Suprapubic skin (tissue), 4 donors: ENCODE data around the gene PCDHA9. TPM values are rescaled to one million over a fixed set of nuclear protein-coding genes. Genes with fewer than 3 reads are reported as not detected.
"Not testable (repeated sequence)": the region's sequence is repeated elsewhere in the genome, so short reads cannot be mapped to it uniquely, and the experiment has no call there.

Source experiments
- DNase-seq, 2 donors: peaks; one replicate each; pipeline ENCODE4 v3.0.0-alpha.2; 2019; ENCODE audit warnings: low spot score in 2 of 2
- H3K27ac ChIP-seq: fragments of 200-600 bp; sonication (generic); one replicate; pipeline ENCODE4 v1.5.1; 2019
- H3K27me3 ChIP-seq: fragments of 200-600 bp; sonication (generic); one replicate; pipeline ENCODE4 v1.5.1; 2019
- H3K36me3 ChIP-seq: fragments of 200-600 bp; sonication (generic); one replicate; pipeline ENCODE4 v1.5.1; 2019
- H3K4me1 ChIP-seq: fragments of 200-600 bp; sonication (generic); one replicate; pipeline ENCODE4 v1.5.1; 2019
- H3K4me3 ChIP-seq: fragments of 200-600 bp; sonication (generic); one replicate; pipeline ENCODE4 v1.5.1; 2019; ENCODE audit warnings: mild to moderate bottlenecking
- H3K9me3 ChIP-seq: fragments of 200-600 bp; sonication (generic); one replicate; pipeline ENCODE4 v1.5.1; 2019
- EP300 ChIP-seq: sonication (generic); formaldehyde crosslinking; IDR thresholded peaks from one replicate; pipeline ENCODE4 v1.6.1; 2017; ENCODE audit warnings: antibody characterized with exemption
- POLR2A ChIP-seq, 2 donors: fragments of 450-650 bp; IDR thresholded peaks; one replicate each; pipeline ENCODE4 v1.6.1; 2017; ENCODE audit warnings: antibody characterized with exemption in 2 of 2, mild to moderate bottlenecking in 2 of 2, moderate library complexity in 2 of 2
- POLR2AphosphoS5 ChIP-seq, 3 donors: sonication (generic); formaldehyde crosslinking; IDR thresholded peaks; one replicate each; pipeline ENCODE4 v1.6.1; 2017; ENCODE audit warnings: antibody characterized with exemption in 3 of 3
- WGBS: methylation state at CpG from one replicate; pipeline ENCODE4 v1.1.5; 2018; 5-methylcytosine and 5-hydroxymethylcytosine counted together
- total RNA-seq, 4 donors: library from RNA; depleted of rRNA; stranded (reverse); fragments of >200 nt; gene quantifications; one replicate each; pipeline ENCODE4 v1.1.0, GENCODE V29; 2016
- TF ChIP-seq, protein P1 (sequence below), 2 donors: fragments of 200-600 bp in 1 of 2; fragments of 450-650 bp in 1 of 2; sonication (generic) in 1 of 2; IDR thresholded peaks; one replicate each; pipeline ENCODE4 v1.5.1; 2016 to 2019; ENCODE audit warnings: antibody characterized with exemption in 2 of 2, mild to moderate bottlenecking in 1 of 2, moderate library complexity in 1 of 2

PCDHA9 gene
- total RNA-seq, 4 donors from 2014 or later, result 0.08 to 0.34 (median 0.26) TPM

DNA sequence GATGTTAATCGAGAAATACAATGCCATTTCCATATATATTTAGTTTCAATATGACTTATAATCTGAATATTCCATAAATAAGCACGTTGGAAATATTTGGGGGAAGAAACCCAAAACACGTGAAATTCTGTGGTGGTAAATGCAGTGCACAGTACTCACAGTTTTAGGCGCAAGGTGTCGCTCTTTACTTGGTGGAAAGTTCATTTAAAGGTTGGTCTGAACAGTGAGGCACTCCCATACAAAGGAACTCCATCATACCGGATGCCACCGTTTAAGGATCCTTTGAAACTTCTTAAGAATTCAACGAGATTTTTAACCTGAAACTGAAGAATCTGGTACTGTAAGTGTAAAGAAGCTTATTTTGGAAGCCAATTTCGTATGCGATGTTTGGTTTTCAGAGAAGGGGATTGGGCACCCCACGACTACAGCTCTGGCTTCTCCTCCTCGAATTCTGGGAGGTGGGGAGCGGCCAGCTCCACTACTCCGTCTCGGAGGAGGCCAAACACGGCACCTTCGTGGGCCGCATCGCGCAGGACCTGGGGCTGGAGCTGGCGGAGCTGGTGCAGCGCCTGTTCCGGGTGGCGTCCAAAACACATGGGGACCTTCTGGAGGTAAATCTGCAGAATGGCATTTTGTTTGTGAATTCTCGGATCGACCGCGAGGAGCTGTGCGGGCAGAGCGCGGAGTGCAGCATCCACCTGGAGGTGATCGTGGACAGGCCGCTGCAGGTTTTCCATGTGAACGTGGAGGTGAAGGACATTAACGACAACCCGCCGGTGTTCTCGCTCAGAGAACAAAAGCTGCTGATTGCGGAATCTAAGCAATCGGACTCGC, 20.8 kb downstream of the PCDHA9 start, which contains the start of gene PCDHA11:
Gene PCDHA11 (plus strand): TSS at position 237 of the 834 bp plus-strand sequence. CDS start 147 bp downstream, at position 384.
- TF ChIP-seq POLR2AphosphoS5 (IDR thresholded peaks at IDR 0.05) (no peak), POLR2A (IDR thresholded peaks at IDR 0.05) (no peak), EP300 (no peak)
- TF ChIP-seq, protein P1, sequence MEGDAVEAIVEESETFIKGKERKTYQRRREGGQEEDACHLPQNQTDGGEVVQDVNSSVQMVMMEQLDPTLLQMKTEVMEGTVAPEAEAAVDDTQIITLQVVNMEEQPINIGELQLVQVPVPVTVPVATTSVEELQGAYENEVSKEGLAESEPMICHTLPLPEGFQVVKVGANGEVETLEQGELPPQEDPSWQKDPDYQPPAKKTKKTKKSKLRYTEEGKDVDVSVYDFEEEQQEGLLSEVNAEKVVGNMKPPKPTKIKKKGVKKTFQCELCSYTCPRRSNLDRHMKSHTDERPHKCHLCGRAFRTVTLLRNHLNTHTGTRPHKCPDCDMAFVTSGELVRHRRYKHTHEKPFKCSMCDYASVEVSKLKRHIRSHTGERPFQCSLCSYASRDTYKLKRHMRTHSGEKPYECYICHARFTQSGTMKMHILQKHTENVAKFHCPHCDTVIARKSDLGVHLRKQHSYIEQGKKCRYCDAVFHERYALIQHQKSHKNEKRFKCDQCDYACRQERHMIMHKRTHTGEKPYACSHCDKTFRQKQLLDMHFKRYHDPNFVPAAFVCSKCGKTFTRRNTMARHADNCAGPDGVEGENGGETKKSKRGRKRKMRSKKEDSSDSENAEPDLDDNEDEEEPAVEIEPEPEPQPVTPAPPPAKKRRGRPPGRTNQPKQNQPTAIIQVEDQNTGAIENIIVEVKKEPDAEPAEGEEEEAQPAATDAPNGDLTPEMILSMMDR (IDR thresholded peaks at IDR 0.05), result no peak
- Histone ChIP-seq H3K27ac (no peak within 1 kb of the TSS), H3K4me1 (no peaks in the 10 kb centered on the region), H3K36me3 (no peaks in the 10 kb centered on the region), H3K9me3 (peaks cover 19% of the 10 kb centered on the region), H3K27me3 (no peaks in the 10 kb centered on the region), H3K4me3 (no peak within 1 kb of the TSS)
- 23% methylated on average over 36 of the region's 41 CpGs for WGBS
- no peak for DNase-seq

DNA sequence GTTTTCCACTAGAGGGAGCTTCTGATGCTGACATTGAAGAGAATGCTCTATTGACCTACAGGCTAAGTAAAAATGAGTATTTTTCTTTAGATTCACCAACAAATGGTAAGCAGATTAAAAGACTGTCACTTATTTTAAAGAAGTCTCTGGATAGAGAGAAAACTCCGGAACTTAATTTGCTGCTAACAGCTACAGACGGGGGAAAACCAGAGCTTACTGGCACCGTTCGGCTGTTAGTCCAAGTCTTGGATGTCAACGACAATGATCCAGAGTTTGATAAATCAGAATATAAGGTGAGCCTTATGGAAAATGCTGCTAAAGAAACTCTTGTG, 21.3 kb downstream of the PCDHA9 start:
- Histone ChIP-seq H3K36me3 (no peaks in the 10 kb centered on the region), H3K27ac (no peak overlapping the region), H3K9me3 (peaks cover 19% of the 10 kb centered on the region), H3K4me1 (no peaks in the 10 kb centered on the region), H3K27me3 (no peaks in the 10 kb centered on the region), H3K4me3 (no peak overlapping the region)
- WGBS, result 61% methylated on average over 5 of the region's 5 CpGs
- TF ChIP-seq, protein P1 (IDR thresholded peaks at IDR 0.05), result no peak
- no peak for TF ChIP-seq EP300
- no peak for TF ChIP-seq POLR2A (IDR thresholded peaks at IDR 0.05)
- TF ChIP-seq POLR2AphosphoS5 (IDR thresholded peaks at IDR 0.05), result no peak
- no peak for DNase-seq

DNA sequence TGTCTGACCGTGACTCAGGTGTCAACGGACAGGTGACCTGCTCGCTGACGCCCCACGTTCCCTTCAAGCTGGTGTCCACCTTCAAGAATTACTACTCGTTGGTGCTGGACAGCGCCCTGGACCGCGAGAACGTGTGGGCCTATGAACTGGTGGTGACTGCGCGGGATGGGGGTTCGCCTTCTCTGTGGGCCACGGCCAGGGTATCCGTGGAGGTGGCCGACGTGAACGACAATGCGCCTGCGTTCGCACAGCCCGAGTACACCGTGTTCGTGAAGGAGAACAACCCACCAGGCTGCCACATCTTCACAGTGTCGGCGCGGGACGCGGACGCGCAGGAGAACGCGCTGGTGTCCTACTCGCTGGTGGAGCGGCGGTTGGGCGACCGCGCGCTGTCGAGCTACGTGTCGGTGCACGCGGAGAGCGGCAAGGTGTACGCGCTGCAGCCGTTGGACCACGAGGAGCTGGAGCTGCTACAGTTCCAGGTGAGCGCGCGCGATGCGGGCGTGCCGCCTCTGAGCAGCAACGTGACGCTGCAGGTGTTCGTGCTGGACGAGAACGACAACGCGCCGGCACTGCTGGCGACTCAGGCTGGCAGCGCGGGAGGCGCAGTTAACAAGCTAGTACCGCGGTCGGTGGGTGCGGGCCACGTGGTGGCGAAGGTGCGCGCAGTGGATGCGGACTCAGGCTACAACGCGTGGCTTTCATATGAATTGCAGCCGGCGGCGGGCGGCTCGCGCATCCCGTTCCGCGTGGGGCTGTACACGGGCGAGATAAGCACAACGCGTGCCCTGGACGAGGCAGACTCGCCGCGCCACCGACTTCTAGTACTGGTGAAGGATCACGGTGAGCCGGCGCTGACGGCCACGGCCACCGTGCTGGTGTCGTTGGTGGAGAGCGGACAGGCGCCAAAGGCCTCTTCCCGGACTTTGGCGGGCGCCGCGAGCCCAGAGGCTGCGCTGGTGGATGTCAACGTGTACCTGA, 22.3 kb downstream of the PCDHA9 start:
- Histone ChIP-seq H3K4me1 (no peaks in the 10 kb centered on the region), H3K36me3 (no peaks in the 10 kb centered on the region), H3K9me3 (peaks cover 19% of the 10 kb centered on the region), H3K27ac (no peak overlapping the region), H3K4me3 (no peak overlapping the region), H3K27me3 (no peaks in the 10 kb centered on the region)
- DNase-seq, result no peak
- WGBS, result 57% methylated on average over 48 of the region's 114 CpGs
- TF ChIP-seq POLR2A (IDR thresholded peaks at IDR 0.05) (no peak), POLR2AphosphoS5 (IDR thresholded peaks at IDR 0.05) (no peak), EP300 (no peak)
- TF ChIP-seq, protein P1 (IDR thresholded peaks at IDR 0.05), result no peak

DNA sequence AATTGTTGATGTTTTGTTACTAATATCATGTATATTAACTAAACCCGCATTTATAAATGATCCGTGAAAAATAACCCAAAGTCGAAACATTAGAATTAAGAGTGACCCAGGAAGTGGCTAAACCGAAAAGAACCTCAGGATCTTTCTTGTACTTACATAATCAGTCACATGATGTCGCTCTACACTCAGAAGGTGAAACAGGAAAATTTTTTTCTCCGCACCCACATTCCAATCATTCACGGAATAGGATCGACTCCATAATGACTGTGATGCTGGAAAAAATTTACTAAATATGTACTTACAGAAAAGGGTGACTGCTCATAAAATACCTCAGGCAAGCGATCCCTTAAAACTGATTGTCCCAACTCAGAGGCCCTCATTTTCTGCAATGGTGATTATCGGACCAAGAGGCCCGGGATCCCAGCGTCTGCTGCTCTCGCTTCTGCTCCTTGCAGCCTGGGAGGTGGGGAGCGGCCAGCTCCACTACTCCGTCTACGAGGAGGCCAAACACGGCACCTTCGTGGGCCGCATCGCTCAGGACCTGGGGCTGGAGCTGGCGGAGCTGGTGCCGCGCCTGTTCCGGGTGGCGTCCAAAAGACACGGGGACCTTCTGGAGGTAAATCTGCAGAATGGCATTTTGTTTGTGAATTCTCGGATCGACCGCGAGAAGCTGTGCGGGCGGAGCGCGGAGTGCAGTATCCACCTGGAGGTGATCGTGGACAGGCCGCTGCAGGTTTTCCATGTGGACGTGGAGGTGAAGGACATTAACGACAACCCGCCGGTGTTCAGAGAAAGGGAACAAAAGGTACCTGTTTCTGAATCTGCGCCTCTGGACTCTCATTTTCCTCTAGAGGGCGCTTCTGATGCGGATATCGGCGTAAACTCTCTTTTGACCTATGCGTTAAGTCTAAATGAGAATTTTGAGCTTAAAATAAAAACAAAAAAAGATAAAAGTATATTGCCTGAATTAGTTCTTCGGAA, 27.2 kb downstream of the PCDHA9 start, which contains the start of gene PCDHA12:
Gene PCDHA12 (plus strand): TSS at position 224 of the 981 bp plus-strand sequence. CDS start 165 bp downstream, at position 389.
- Histone ChIP-seq H3K36me3 (no peaks in the 10 kb centered on the region), H3K4me1 (no peaks in the 10 kb centered on the region), H3K27me3 (peaks cover 4% of the 10 kb centered on the region), H3K27ac (no peak within 1 kb of the TSS), H3K9me3 (peaks cover 23% of the 10 kb centered on the region), H3K4me3 (no peak within 1 kb of the TSS)
- 21% methylated on average over 47 of the region's 47 CpGs for WGBS
- TF ChIP-seq POLR2A (IDR thresholded peaks at IDR 0.05), result no peak
- no peak for TF ChIP-seq POLR2AphosphoS5 (IDR thresholded peaks at IDR 0.05)
- TF ChIP-seq, protein P1 (IDR thresholded peaks at IDR 0.05), result no peak
- no peak for TF ChIP-seq EP300
- no peak for DNase-seq

DNA sequence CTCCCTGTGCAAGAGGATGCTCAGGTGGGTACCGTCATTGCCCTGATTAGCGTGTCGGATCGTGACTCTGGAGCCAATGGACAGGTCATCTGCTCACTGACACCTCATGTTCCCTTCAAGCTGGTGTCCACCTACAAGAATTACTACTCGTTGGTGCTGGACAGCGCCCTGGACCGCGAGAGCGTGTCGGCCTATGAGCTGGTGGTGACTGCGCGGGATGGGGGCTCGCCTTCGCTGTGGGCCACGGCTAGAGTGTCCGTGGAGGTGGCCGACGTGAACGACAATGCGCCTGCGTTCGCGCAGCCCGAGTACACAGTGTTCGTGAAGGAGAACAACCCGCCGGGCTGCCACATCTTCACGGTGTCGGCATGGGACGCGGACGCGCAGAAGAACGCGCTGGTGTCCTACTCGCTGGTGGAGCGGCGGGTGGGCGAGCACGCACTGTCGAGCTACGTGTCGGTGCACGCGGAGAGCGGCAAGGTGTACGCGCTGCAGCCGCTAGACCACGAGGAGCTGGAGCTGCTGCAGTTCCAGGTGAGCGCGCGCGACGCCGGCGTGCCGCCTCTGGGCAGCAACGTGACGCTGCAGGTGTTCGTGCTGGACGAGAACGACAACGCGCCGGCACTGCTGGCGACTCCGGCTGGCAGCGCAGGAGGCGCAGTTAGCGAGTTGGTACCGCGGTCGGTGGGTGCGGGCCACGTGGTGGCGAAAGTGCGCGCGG, 28.5 kb downstream of the PCDHA9 start:
- not testable (repeated sequence) for H3K36me3 ChIP-seq, H3K4me3 ChIP-seq, H3K27ac ChIP-seq, DNase-seq, H3K27me3 ChIP-seq, H3K4me1 ChIP-seq
- WGBS, result 49% methylated on average over 8 of the region's 80 CpGs
- H3K9me3 ChIP-seq, result peaks cover 15% of the 10 kb centered on the region
